A172 (cell line): ENCODE results near the gene ATP10A. TPM values are rescaled to one million over a fixed set of nuclear protein-coding genes. Genes with fewer than 3 reads are reported as not detected.

Experiments
- DNase-seq: peaks from one replicate; pipeline ENCODE4 v3.0.0-alpha.2; 2015; ENCODE audit warnings: low spot score
- total RNA-seq: library from RNA; depleted of rRNA; stranded (reverse); fragments of >200 nt; shearing (Covaris generic); gene quantifications from 2 replicates; pipeline ENCODE4 v1.2.3, GENCODE V29; 2014

The ATP10A gene
- total RNA-seq, 1 experiment from 2014 or later, result not detected

- no peak for DNase-seq
Measured at GRCh38 chr15:25706176-25706955, 156.8 kb downstream of the ATP10A start.

- no peak for DNase-seq
Measured at GRCh38 chr15:25705433-25706115, 157.6 kb downstream of the ATP10A start.

- DNase-seq, result no peak
Measured at GRCh38 chr15:25703726-25704125, 159.4 kb downstream of the ATP10A start.

- DNase-seq, result no peak
Measured at GRCh38 chr15:25701721-25702465, 161.2 kb downstream of the ATP10A start.

GRCh38 chr15:25700916-25701315, 162.2 kb downstream of the ATP10A start:
- no peak for DNase-seq

- no peak for DNase-seq
Measured at GRCh38 chr15:25697586-25697985, 165.5 kb downstream of the ATP10A start.

- DNase-seq, result no peak
Measured at GRCh38 chr15:25695875-25696760, 167.0 kb downstream of the ATP10A start.

- no peak for DNase-seq
Measured at GRCh38 chr15:25694823-25695312, 168.3 kb downstream of the ATP10A start.

GRCh38 chr15:25694239-25694584, 168.9 kb downstream of the ATP10A start:
- DNase-seq, result no peak

GRCh38 chr15:25693321-25694238, 169.5 kb downstream of the ATP10A start:
- no peak for DNase-seq

GRCh38 chr15:25691544-25692430, 171.3 kb downstream of the ATP10A start:
- DNase-seq, result no peak

- DNase-seq, result no peak
Measured at GRCh38 chr15:25690673-25691543, 172.2 kb downstream of the ATP10A start.

GRCh38 chr15:25689592-25689991, 173.5 kb downstream of the ATP10A start:
- no peak for DNase-seq

- DNase-seq, result no peak
Measured at GRCh38 chr15:25688166-25688565, 175.0 kb downstream of the ATP10A start.

GRCh38 chr15:25687689-25688088, 175.4 kb downstream of the ATP10A start:
- DNase-seq, result no peak

GRCh38 chr15:25687276-25687675, 175.9 kb downstream of the ATP10A start:
- no peak for DNase-seq

- no peak for DNase-seq
Measured at GRCh38 chr15:25686780-25687179, 176.3 kb downstream of the ATP10A start.
